IPS DF 6.9 (cell line): ENCODE results near the gene ZDHHC14.

Experiments used
- DNase-seq: peaks from one replicate; pipeline ENCODE4 v3.0.0-alpha.2; 2013; ENCODE audit warnings: low read depth, low spot score
- H3K27ac ChIP-seq: one replicate; pipeline ENCODE4 v1.5.1; 2013; ENCODE audit warnings: low read length, control low read depth
- H3K27me3 ChIP-seq: 2 replicates; pipeline ENCODE4 v1.6.1; 2013; ENCODE audit warnings: mild to moderate bottlenecking, low read length; ENCODE audit not compliant: control insufficient read depth, insufficient read depth
- H3K36me3 ChIP-seq: 2 replicates; pipeline ENCODE4 v1.6.1; 2013; ENCODE audit warnings: low read length; ENCODE audit not compliant: control insufficient read depth, insufficient read depth
- H3K4me1 ChIP-seq: 2 replicates; pipeline ENCODE4 v1.6.1; 2013; ENCODE audit warnings: low read length; ENCODE audit not compliant: control insufficient read depth, insufficient read depth
- H3K4me3 ChIP-seq: 2 replicates; pipeline ENCODE4 v1.5.1; 2013; ENCODE audit warnings: mild to moderate bottlenecking, low read length
- H3K9me3 ChIP-seq: 2 replicates; pipeline ENCODE4 v1.6.1; 2013; ENCODE audit warnings: low read length, inconsistent platforms; ENCODE audit not compliant: control insufficient read depth, insufficient read depth
- WGBS: extraction: QIAGEN DNeasy Blood & Tissue Kit; methylation state at CpG from one replicate; pipeline ENCODE4 v1.1.7; 2013; ENCODE audit warnings: mixed read lengths, missing lambda C conversion rate; ENCODE audit not compliant: insufficient read length, insufficient coverage; 5-methylcytosine and 5-hydroxymethylcytosine counted together

The ZDHHC14 gene

DNA sequence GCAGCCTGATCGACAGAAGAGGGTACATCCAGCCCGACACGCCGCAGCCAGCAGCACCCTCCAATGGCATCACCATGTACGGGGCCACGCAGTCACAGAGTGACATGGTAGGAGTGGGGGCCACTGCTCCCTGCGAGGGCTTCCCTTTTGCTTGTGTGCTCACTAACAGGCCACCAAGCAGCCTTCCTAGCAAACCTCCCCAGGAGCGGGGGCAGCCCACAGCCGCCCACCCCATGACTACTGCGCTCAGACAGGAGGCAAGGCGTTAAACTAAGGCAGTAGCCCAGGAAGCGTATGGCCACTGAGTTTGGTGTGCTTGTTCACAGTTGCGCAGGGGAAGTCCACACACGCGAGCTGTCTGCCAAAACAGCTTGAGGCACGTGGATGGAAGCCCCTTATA lies 272.5 kb downstream of the ZDHHC14 start:
- Histone ChIP-seq H3K4me3 (no peak overlapping the region), H3K27ac (no peak overlapping the region), H3K27me3 (no peaks in the 10 kb centered on the region), H3K9me3 (no peaks in the 10 kb centered on the region), H3K36me3 (no peaks in the 10 kb centered on the region), H3K4me1 (no peaks in the 10 kb centered on the region; the same call in 1 of the 2 replicates)
- WGBS = no CpG with 5 or more reads among the region's 16 CpGs
- DNase-seq = no peak

DNA sequence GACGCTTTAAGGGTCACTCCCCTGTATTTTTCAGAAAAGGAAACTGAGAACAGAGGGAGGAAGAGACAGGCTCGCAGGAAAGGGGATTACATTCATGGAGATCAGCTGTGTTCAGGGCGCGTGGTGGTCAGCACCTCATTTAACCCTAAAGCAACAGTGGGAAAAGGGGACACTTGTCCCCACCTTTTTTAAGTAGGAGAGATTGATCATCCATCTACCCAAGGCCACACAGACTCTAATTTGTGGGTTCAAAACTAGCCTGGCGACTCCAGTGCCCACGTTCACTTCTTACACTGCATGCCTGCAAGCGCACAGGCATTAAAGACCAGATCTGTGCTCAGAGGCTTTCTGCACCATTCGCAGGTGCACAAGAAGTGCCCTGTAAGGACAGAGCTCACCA lies 274.1 kb downstream of the ZDHHC14 start:
- no peaks in the 10 kb centered on the region for H3K27me3 ChIP-seq
- H3K36me3 ChIP-seq = no peaks in the 10 kb centered on the region
- no CpG with 5 or more reads among the region's 8 CpGs for WGBS
- H3K4me3 ChIP-seq = no peak overlapping the region
- no peaks in the 10 kb centered on the region; the same call in 1 of the 2 replicates for H3K4me1 ChIP-seq
- no peak for DNase-seq
- no peak overlapping the region for H3K27ac ChIP-seq
- H3K9me3 ChIP-seq = no peaks in the 10 kb centered on the region

DNA sequence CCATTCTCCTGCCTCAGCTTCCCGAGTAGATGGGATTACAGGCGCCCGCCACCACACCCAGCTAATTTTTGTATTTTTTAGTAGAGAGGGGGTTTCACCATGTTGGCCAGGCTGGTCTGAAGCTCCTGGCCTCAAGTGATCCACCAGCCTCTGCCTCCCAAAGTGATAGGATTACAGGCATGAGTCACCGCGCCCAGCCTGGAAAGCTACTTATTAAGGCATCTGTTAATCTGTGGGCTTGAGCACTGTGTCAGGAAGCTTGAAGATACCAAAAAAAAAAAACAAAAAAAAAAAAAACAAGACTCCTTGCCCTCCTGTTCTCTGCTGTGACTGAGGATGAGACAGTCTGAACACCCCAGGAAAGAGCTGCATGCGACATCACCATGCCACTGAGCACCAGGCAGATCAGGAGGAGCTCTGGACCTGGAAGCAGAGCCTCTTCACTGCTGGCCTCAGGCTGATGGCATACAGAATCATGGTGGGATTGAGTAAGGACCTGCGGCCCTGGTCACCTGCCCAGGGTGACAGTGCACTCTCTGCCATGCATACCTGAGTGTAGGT lies 275.5 kb downstream of the ZDHHC14 start:
- WGBS = no CpG with 5 or more reads among the region's 7 CpGs
- DNase-seq = no peak
- H3K27ac ChIP-seq = no peak overlapping the region
- H3K36me3 ChIP-seq = no peaks in the 10 kb centered on the region
- no peaks in the 10 kb centered on the region for H3K4me1 ChIP-seq
- H3K4me3 ChIP-seq = no peak overlapping the region
- no peaks in the 10 kb centered on the region for H3K9me3 ChIP-seq
- H3K27me3 ChIP-seq = no peaks in the 10 kb centered on the region

DNA sequence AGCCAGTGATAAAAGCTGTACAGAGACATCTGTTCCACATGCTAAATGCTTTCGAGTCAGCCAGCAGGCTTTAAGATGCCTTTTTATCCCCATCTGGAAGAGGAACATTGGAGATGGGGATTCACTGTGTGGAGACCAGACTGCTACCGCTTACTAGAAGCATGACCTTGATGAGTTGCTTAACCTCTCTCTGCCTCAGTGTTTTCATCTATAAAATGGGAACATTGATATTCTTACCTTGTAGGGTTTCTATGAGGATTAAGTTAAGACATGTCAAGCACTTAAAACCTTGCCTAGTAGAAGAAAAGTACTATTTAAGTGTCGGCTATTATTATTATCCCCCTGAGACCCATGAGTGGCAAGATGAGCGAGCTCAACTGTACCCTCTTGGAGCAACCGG lies 276.8 kb downstream of the ZDHHC14 start:
- DNase-seq = no peak
- Histone ChIP-seq H3K4me1 (no peaks in the 10 kb centered on the region), H3K4me3 (no peak overlapping the region), H3K9me3 (no peaks in the 10 kb centered on the region), H3K36me3 (no peaks in the 10 kb centered on the region), H3K27me3 (no peaks in the 10 kb centered on the region), H3K27ac (no peak overlapping the region)
- no CpG with 5 or more reads among the region's 5 CpGs for WGBS

DNA sequence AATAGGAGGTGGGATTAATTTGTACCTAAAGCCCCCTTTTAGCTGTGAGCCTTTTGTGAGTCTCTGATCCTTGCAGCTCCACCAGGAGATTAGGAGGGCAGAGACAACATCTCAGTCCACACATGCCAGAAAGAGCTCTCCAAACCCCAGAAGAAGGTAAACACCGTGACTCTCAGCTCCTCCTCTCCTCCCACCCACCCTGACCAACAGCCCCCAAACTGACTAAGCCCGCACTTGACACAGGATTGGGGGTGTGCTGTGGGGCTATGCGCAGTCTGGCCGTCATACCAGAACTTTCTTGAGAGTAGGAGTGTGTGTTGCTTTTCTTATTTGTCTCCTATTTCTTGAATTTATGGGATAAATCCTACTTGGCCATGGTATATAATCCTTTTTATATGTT lies 277.3 kb downstream of the ZDHHC14 start:
- DNase-seq = no peak
- Histone ChIP-seq H3K9me3 (no peaks in the 10 kb centered on the region), H3K36me3 (no peaks in the 10 kb centered on the region), H3K27ac (no peak overlapping the region), H3K4me1 (no peaks in the 10 kb centered on the region), H3K4me3 (no peak overlapping the region), H3K27me3 (no peaks in the 10 kb centered on the region)
- WGBS = no CpG with 5 or more reads among the region's 4 CpGs

DNA sequence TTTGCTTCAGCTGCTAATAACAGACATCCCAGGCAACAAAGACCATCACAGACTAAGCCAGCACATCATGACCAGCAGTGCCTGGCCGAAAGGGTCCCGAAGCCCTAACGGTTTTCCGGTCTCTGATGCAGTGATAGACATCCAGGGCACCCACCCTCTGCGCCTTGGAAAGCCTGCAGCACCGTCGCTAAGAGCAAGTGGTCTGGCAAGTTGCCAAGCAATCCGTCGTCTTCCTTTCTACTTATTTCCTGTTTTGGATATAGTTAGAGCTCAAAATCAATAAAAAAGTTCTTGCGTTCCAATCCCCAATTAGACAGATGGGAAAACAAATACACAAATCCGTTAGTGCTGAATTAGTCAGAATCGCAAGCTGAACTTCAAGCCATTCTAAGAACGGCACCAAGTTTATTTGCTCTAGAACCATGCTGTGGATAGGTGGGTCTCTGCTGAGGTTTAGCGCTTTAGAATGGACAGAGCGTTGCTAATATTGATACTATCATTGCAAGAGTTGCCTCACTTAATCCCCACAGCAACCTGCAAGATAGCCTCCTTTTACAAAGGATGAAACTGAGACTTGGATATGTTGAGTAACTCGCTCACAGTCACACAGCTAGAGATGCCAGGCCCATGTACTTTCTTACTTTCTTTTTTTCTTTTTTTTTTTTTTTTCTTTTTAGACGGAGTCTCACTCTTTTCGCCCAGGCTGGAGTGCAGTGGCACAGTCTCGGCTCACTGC lies 278.7 kb downstream of the ZDHHC14 start:
- DNase-seq = no peak
- Histone ChIP-seq H3K27ac (no peak overlapping the region), H3K36me3 (no peaks in the 10 kb centered on the region), H3K4me3 (no peak overlapping the region), H3K9me3 (no peaks in the 10 kb centered on the region), H3K27me3 (no peaks in the 10 kb centered on the region), H3K4me1 (no peaks in the 10 kb centered on the region)
- WGBS = no CpG with 5 or more reads among the region's 19 CpGs

DNA sequence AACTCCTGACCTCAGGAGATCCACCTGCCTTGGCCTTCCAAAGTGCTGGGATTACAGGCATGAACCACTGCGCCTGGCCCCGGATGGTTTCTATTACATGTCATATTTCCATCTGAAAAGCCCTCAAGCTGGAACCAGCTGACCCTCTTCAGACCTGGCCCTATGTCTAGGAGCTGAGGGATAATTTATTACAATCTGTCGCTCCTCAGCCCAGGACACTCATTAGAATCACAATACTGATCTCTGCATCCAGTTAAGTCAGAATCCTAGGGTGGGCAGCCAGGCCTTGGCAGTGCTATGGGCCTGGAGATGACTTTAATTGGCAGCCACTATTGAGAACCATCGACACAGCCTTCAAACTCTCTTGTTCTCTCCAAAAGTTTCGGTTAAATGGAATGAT lies 279.4 kb downstream of the ZDHHC14 start:
- no peak for DNase-seq
- Histone ChIP-seq H3K36me3 (no peaks in the 10 kb centered on the region), H3K4me3 (no peak overlapping the region), H3K27me3 (no peaks in the 10 kb centered on the region), H3K9me3 (no peaks in the 10 kb centered on the region), H3K27ac (no peak overlapping the region), H3K4me1 (no peaks in the 10 kb centered on the region)
- no CpG with 5 or more reads among the region's 5 CpGs for WGBS

DNA sequence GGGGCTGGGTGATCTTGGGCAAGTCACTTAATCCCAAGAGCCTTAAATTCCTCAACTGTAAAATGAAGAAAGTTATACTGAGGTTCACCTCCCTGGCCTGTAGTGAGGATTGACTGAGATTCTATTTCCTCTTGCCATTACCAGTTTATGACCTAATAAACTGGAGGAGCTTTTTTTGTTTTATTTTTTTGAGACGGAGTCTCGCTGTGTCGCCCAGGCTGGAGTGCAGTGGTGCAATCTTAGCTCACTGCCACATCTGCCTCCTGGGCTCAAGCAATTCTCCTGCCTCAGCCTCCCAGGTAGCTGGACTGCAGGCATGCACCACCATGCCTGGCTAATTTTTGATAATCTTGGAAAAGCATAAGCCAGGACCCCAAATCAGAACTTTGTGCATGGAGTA lies 280.7 kb downstream of the ZDHHC14 start:
- Histone ChIP-seq H3K9me3 (no peaks in the 10 kb centered on the region), H3K4me1 (no peaks in the 10 kb centered on the region), H3K4me3 (no peak overlapping the region), H3K27me3 (no peaks in the 10 kb centered on the region), H3K27ac (no peak overlapping the region), H3K36me3 (no peaks in the 10 kb centered on the region)
- no CpG with 5 or more reads among the region's 3 CpGs for WGBS
- no peak for DNase-seq

DNA sequence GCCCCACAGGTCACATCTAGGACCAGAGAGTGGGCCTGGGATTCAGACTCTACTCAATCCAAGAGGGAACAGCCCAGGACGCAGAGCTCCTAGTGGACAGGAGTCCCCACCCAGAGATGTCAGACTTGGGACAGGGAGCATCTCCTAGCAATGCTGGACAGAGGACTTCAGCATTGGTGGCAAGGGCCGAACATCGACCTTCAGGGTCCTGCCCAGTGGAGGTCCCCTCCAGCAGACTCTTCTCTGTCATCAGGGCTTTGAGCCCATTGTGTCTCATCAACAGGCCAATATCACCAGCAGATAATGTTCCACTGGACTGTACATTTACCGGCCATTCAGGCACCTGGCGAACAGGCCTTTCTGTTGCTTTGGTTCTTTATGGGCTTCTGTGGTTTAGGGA lies 282.3 kb downstream of the ZDHHC14 start:
- Histone ChIP-seq H3K36me3 (no peaks in the 10 kb centered on the region), H3K4me3 (no peak overlapping the region), H3K27ac (no peak overlapping the region), H3K4me1 (no peaks in the 10 kb centered on the region), H3K27me3 (no peaks in the 10 kb centered on the region), H3K9me3 (no peaks in the 10 kb centered on the region)
- no peak for DNase-seq
- WGBS = no CpG with 5 or more reads among the region's 5 CpGs

DNA sequence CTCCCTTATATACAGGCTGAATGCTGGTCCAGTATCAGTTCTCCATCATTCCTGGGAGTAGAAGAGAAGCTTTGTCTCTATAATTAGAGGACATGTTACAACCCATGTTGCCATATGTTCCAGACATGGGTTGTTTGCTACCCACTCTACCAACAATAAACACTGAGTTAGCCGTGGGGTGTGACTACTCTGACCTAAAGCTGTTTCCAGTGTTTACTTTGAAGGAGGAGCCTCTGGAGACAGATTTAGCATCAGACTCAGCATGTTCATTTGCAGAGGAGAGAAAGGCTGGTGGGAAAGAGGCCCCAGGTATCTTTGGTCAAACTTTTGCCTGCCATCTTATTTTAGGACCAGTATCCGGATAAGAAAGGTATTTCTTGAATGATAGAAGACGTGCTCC lies 284.2 kb downstream of the ZDHHC14 start:
- DNase-seq = no peak
- H3K4me3 ChIP-seq = no peak overlapping the region
- H3K27me3 ChIP-seq = no peaks in the 10 kb centered on the region
- no peak overlapping the region for H3K27ac ChIP-seq
- H3K36me3 ChIP-seq = no peaks in the 10 kb centered on the region
- WGBS = no CpG with 5 or more reads among the region's 3 CpGs
- H3K9me3 ChIP-seq = no peaks in the 10 kb centered on the region
- peaks cover 4% of the 10 kb centered on the region; the same call in 1 of the 2 replicates for H3K4me1 ChIP-seq

DNA sequence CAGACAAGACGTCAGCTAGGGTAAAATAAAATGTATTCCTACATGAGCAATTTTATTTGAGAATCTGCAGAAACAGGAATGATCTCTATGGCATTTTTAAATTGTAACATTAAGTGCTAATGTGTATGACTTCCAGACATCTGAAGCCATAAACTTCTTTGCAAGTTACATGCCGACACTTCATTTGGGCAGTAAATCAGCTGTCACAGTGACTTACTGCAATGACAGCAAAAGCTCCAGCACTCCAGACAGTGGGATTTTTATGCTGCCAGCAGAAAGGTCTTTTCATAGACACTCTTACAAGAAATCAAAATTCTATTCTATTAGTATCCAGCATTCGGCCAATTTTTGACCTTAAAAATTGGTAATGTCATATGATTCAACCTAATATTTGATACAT lies 285.7 kb downstream of the ZDHHC14 start:
- no peak overlapping the region for H3K4me3 ChIP-seq
- WGBS = no CpG with 5 or more reads among the region's 3 CpGs
- H3K36me3 ChIP-seq = no peaks in the 10 kb centered on the region
- no peak overlapping the region for H3K27ac ChIP-seq
- H3K4me1 ChIP-seq = peaks cover 4% of the 10 kb centered on the region; the same call in 1 of the 2 replicates
- DNase-seq = no peak
- no peaks in the 10 kb centered on the region for H3K27me3 ChIP-seq
- no peaks in the 10 kb centered on the region for H3K9me3 ChIP-seq
